ENCODE results near the gene ZFAND2B.

DNA sequence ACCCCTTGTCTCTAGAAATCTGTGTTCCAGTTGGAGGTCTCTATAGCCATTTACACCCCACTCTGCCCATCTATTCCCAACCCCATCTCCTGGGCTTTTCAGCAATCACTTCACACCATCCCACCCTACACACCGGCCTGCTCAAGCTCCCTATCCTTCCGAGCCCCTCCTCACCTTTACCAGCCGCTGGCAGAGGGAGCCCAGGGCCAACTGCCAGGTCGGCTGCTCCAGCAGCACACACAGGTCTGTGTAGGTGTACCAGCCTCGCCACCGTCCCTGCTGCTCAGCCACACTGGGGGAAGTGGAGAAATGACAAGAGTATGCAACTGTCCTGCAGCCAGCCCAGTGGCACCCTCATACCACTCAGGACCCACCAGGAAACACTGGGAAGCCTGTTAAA is 33.4 kb upstream of the ZFAND2B start:
- TF ChIP-seq POLR2A (IDR thresholded peaks at IDR 0.05) = no peak
- TF ChIP-seq, protein P1, sequence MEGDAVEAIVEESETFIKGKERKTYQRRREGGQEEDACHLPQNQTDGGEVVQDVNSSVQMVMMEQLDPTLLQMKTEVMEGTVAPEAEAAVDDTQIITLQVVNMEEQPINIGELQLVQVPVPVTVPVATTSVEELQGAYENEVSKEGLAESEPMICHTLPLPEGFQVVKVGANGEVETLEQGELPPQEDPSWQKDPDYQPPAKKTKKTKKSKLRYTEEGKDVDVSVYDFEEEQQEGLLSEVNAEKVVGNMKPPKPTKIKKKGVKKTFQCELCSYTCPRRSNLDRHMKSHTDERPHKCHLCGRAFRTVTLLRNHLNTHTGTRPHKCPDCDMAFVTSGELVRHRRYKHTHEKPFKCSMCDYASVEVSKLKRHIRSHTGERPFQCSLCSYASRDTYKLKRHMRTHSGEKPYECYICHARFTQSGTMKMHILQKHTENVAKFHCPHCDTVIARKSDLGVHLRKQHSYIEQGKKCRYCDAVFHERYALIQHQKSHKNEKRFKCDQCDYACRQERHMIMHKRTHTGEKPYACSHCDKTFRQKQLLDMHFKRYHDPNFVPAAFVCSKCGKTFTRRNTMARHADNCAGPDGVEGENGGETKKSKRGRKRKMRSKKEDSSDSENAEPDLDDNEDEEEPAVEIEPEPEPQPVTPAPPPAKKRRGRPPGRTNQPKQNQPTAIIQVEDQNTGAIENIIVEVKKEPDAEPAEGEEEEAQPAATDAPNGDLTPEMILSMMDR (IDR thresholded peaks at IDR 0.05) = no peak
- no peak for TF ChIP-seq POLR2AphosphoS5 (IDR thresholded peaks at IDR 0.05)

All from gastroesophageal sphincter (tissue), 3 donors.